LNCaP clone FGC (cell line): ENCODE measurements around the gene ASTN2.

Experiments
- DNase-seq: peaks from one replicate; pipeline ENCODE4 v3.0.0-alpha.2; 2011; ENCODE audit warnings: low read depth
- H3K4me3 ChIP-seq: 2 replicates; pipeline ENCODE4 v1.5.1; 2011; ENCODE audit warnings: mild to moderate bottlenecking, low read depth, low read length, control low read depth
- TF ChIP-seq, protein P1 (sequence below): IDR thresholded peaks from 2 replicates; pipeline ENCODE4 v1.5.1; 2012; ENCODE audit warnings: mild to moderate bottlenecking; ENCODE audit not compliant: control insufficient read depth, insufficient read depth; ENCODE audit errors: extremely low read depth

ASTN2 gene

DNA sequence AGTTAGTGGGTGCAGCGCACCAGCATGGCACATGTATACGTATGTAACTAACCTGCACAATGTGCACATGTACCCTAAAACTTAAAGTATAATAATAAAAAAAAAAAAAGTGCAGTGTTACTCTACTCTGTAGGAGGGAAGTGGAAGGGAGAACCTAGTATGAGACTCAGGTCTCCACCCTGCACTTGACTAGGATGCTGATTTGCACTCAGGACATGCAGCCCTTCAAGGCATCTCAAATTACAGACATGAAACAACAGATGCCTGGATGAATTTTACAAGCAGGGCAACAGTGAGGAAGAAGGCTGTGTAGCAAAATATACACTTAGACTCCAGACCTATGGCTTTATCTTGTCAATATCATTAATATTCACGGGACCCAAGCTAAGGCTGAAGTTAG, 711.2 kb downstream of the ASTN2 start:
- TF ChIP-seq, protein P1, sequence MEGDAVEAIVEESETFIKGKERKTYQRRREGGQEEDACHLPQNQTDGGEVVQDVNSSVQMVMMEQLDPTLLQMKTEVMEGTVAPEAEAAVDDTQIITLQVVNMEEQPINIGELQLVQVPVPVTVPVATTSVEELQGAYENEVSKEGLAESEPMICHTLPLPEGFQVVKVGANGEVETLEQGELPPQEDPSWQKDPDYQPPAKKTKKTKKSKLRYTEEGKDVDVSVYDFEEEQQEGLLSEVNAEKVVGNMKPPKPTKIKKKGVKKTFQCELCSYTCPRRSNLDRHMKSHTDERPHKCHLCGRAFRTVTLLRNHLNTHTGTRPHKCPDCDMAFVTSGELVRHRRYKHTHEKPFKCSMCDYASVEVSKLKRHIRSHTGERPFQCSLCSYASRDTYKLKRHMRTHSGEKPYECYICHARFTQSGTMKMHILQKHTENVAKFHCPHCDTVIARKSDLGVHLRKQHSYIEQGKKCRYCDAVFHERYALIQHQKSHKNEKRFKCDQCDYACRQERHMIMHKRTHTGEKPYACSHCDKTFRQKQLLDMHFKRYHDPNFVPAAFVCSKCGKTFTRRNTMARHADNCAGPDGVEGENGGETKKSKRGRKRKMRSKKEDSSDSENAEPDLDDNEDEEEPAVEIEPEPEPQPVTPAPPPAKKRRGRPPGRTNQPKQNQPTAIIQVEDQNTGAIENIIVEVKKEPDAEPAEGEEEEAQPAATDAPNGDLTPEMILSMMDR: no peak
- no peak overlapping the region for H3K4me3 ChIP-seq
- no peak for DNase-seq

DNA sequence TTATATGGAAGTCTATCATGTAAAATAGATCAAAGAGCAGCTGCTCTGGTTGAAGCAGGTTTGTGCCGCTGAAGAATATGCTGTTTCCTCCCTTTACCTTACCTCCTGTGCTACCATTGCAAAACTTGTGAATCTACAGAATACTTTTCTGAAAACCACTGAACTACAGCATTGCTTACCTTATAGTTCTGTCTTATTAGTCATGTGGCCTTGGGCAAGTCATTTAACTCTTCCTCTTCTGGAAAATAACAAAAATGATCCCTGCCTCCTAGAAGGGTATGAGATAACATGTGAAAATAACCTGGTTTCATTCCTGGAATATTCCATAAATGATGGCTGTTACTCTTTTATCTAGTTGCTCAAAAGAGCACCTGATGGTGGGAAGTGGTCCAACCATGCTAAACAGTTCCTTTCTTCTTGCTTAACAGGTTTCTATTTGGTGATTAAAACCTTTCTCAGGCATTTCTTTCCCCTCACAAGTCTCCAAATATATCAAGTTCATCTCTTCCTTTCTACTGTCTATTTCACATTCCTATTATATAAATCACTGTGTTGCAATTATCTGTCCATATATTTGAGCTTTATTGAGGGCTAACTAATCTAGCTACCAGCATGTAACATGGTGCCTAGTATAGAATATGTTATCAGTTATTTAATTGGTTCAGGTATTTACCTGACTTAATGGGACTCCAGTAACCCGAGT, 712.8 kb downstream of the ASTN2 start:
- no peak for DNase-seq
- H3K4me3 ChIP-seq: no peak overlapping the region
- TF ChIP-seq, protein P1: no peak

DNA sequence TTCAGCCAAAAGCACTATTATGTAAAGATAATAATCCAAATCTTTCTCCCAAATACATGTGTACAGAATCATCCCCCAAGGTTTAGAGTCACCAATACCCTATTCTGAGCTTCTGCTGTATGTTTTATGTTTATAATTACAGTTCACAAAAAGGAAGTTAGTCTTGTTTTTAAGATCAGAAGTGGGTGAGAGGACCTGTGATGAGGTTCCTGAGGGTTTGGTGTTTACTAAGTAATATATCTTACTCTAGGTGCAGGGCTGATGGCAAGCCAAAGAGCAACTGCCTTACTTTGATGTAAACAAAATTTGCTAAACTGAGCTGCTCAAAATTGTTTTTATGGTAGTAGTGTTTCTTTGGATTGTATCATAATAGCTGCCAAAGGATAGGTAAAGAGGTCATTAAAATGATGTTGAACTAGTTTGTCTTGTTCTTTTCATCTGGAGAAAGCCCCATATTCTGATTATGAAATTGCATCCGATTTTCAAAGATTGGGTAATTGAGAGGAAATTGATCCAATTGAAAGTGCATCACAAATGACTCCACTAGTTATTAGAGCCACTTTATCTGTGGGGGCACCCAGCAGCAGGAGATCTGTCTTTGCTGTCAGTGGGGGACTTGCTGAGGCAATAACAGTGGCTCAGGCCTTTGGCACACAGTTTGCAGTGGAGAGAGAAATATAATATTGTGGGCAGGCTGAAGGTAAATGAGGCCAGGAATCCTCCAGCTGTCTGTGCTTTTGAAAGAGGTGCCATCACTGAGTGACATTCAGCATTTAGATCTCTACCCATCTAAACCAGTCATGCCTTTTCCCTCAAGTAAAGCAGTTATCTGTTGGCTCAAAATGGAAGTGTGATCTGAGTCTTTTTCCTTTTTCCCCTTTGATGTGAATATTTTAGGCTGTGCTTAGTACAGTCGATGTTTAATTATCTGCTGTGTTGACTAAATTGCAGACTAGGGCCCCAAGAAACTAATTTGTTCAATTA, 713.7 kb downstream of the ASTN2 start:
- TF ChIP-seq, protein P1: no peak
- H3K4me3 ChIP-seq: no peak overlapping the region; the same call in 1 of the 2 replicates
- no peak for DNase-seq

DNA sequence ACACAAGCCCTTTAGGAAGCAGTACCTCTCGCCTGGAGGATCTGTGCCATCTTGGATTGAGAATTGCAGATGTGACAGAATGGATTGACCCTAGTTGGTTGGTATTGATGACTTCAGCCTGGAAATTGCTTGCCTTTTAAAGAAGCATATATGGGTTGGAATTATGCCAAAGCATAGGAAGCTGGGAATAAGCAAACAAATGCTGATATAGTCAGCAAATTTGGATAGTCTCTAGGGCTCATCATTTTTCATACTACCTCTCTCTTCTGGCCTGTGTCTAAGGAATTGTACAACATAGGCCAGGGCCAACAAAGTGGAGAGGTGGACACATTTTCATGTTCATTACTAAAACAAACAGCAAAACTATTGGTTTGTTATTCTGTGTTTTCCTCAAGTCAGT, 714.6 kb downstream of the ASTN2 start:
- DNase-seq: no peak
- TF ChIP-seq, protein P1: no peak
- H3K4me3 ChIP-seq: no peak overlapping the region

DNA sequence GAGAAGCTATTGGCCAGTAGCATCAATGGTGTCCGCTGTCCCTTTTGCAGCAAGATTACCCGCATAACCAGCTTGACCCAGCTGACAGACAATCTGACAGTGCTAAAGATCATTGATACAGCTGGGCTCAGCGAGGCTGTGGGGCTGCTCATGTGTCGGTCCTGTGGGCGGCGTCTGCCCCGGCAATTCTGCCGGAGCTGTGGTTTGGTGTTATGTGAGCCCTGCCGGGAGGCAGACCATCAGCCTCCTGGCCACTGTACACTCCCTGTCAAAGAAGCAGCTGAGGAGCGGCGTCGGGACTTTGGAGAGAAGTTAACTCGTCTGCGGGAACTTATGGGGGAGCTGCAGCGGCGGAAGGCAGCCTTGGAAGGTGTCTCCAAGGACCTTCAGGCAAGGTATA, 717.0 kb downstream of the ASTN2 start:
- H3K4me3 ChIP-seq: no peak overlapping the region
- TF ChIP-seq, protein P1: no peak
- DNase-seq: no peak

DNA sequence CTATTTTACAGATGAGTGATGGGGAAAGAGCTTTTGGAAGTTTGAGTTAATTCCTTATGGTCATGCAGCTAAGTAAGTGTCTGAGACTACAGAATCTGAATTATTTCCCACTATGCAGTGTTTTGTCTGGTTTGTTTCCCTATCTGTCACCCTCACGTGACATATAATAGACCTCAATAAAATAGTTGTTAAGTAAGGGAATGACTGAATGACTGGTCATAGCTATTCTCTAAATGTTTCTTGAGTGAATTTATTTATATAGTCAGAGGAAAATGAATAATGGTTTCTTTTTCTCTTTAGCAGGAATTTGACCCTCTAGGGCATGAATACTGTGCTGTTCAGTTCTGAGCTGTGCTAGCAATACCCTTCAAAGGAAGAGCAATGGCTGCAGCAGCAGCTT, 717.5 kb downstream of the ASTN2 start:
- TF ChIP-seq, protein P1: no peak
- no peak for DNase-seq
- H3K4me3 ChIP-seq: no peak overlapping the region
